IMR-90 (cell line): ENCODE results near the gene RAMP3. TPM values are rescaled to one million over a fixed set of nuclear protein-coding genes. Genes with fewer than 3 reads are reported as not detected.

ENCODE experiments used
- ATAC-seq: fragments of 200-7000 bp; cut with Tn5 transposase; 2 replicates; pipeline ENCODE4 v1.9.1; 2020; ENCODE audit warnings: low read depth, mild to moderate bottlenecking, moderate library complexity
- BruUV-seq: library from RNA; stranded (reverse); fragments of 400-500 nt; replicated peaks from 2 replicates; lab custom pipeline; 2021; lab: Mats Ljungman, UMichigan
- CTCF ChIA-PET: fragments of 300-600 bp; formaldehyde crosslinking; extraction: SDS; loops from one replicate; lab custom pipeline; 2021; ENCODE audit warnings: antibody characterized with exemption; lab: Yijun Ruan, JAX
- POLR2A ChIA-PET: fragments of 300-600 bp; sonication (Branson Sonifier 250); formaldehyde crosslinking; loops from one replicate; lab custom pipeline; 2022; ENCODE audit warnings: antibody characterized with exemption; ENCODE audit not compliant: unreplicated experiment; lab: Charles Lee
- DNase-seq: peaks from one replicate; pipeline ENCODE4 v3.0.0; 2013
- H2AFZ ChIP-seq: replicated peaks from 2 replicates; pipeline ENCODE3; 2013; ENCODE audit warnings: low read length, mild to moderate bottlenecking; ENCODE audit not compliant: poor library complexity
- H2AK5ac ChIP-seq: 2 replicates; pipeline ENCODE4 v1.6.1; 2013; ENCODE audit warnings: low read depth, low read length, inconsistent platforms
- H2AK9ac ChIP-seq: replicated peaks from 2 replicates; pipeline ENCODE3; 2013; ENCODE audit warnings: mild to moderate bottlenecking, low read depth, low read length, moderate library complexity; ENCODE audit not compliant: poor library complexity
- H2BK120ac ChIP-seq: 2 replicates; pipeline ENCODE4 v1.6.1; 2013; ENCODE audit warnings: low read depth, low read length, inconsistent platforms
- H2BK15ac ChIP-seq: 3 replicates; pipeline ENCODE4 v1.6.1; 2013; ENCODE audit warnings: low read depth, low read length, inconsistent platforms
- H2BK20ac ChIP-seq: 2 replicates; pipeline ENCODE4 v1.6.1; 2013; ENCODE audit warnings: low read depth, mild to moderate bottlenecking, inconsistent platforms, low read length, moderate library complexity
- H2BK5ac ChIP-seq: 2 replicates; pipeline ENCODE4 v1.6.1; 2013; ENCODE audit warnings: mild to moderate bottlenecking, low read depth, low read length, inconsistent platforms; ENCODE audit not compliant: poor library complexity, severe bottlenecking
- H3K14ac ChIP-seq: replicated peaks from 2 replicates; pipeline ENCODE4 v1.6.1; 2013; ENCODE audit warnings: low read depth, low read length, inconsistent platforms
- H3K18ac ChIP-seq: 2 replicates; pipeline ENCODE4 v1.6.1; 2013; ENCODE audit warnings: low read depth, low read length, control low read depth
- H3K23ac ChIP-seq: 2 replicates; pipeline ENCODE4 v1.6.1; 2013; ENCODE audit warnings: low read depth, low read length, inconsistent platforms
- H3K27ac ChIP-seq: 2 replicates; pipeline ENCODE4 v1.5.1; 2013; ENCODE audit warnings: mild to moderate bottlenecking, control low read depth, low read length; ENCODE audit not compliant: insufficient read depth
- H3K27me3 ChIP-seq: 2 replicates; pipeline ENCODE4 v1.6.1; 2013; ENCODE audit warnings: low read length; ENCODE audit not compliant: control insufficient read depth, insufficient read depth
- H3K36me3 ChIP-seq: 2 replicates; pipeline ENCODE4 v1.6.1; 2013; ENCODE audit warnings: low read length, mixed read lengths; ENCODE audit not compliant: control insufficient read depth, insufficient read depth
- H3K4ac ChIP-seq: 2 replicates; pipeline ENCODE4 v1.6.1; 2013; ENCODE audit warnings: low read depth, low read length, inconsistent platforms
- H3K4me1 ChIP-seq: 2 replicates; pipeline ENCODE4 v1.6.1; 2013; ENCODE audit warnings: low read length, mixed read lengths; ENCODE audit not compliant: control insufficient read depth, insufficient read depth
- H3K4me2 ChIP-seq: 2 replicates; pipeline ENCODE4 v1.6.1; 2013; ENCODE audit warnings: low read depth, mild to moderate bottlenecking, control low read depth, low read length, moderate library complexity
- H3K4me3 ChIP-seq: 2 replicates; pipeline ENCODE4 v1.5.1; 2013; ENCODE audit warnings: low read depth, mild to moderate bottlenecking, control low read depth, low read length, moderate library complexity; ENCODE audit not compliant: insufficient read depth
- H3K56ac ChIP-seq: 2 replicates; pipeline ENCODE4 v1.6.1; 2013; ENCODE audit warnings: low read length, inconsistent platforms; ENCODE audit not compliant: insufficient read depth; ENCODE audit errors: extremely low read depth
- H3K79me1 ChIP-seq, 2 experiments: 2 replicates each; pipeline ENCODE4 v1.6.1; 2013; ENCODE audit warnings: low read length in 2 of 2, inconsistent platforms in 1 of 2, low read depth in 1 of 2
- H3K9ac ChIP-seq: 2 replicates; pipeline ENCODE4 v1.6.1; 2013; ENCODE audit warnings: low read depth, low read length, control low read depth
- H3K9me1 ChIP-seq: 2 replicates; pipeline ENCODE4 v1.6.1; 2013; ENCODE audit warnings: low read length, inconsistent platforms; ENCODE audit not compliant: insufficient read depth
- H3K9me3 ChIP-seq: 2 replicates; pipeline ENCODE4 v1.6.1; 2013; ENCODE audit warnings: low read length; ENCODE audit not compliant: control insufficient read depth, insufficient read depth
- H4K20me1 ChIP-seq: 2 replicates; pipeline ENCODE4 v1.6.1; 2013; ENCODE audit warnings: low read length, inconsistent platforms; ENCODE audit not compliant: insufficient read depth
- H4K5ac ChIP-seq: 2 replicates; pipeline ENCODE4 v1.6.1; 2013; ENCODE audit warnings: mild to moderate bottlenecking, low read depth, low read length, control low read depth
- H4K8ac ChIP-seq, 2 experiments: 2 replicates each; pipeline ENCODE4 v1.6.1; 2013; ENCODE audit warnings: low read depth in 2 of 2, low read length in 2 of 2, control low read depth in 1 of 2, inconsistent platforms in 1 of 2
- H4K91ac ChIP-seq: 2 replicates; pipeline ENCODE4 v1.6.1; 2013; ENCODE audit warnings: low read depth, low read length, inconsistent platforms; ENCODE audit not compliant: insufficient read depth
- BHLHE40 ChIP-seq: fragments of 150-350 bp; IDR thresholded peaks from 2 replicates; pipeline ENCODE4 v1.6.1; 2016; ENCODE audit warnings: mild to moderate bottlenecking, low read depth, low read length
- CEBPB ChIP-seq: IDR thresholded peaks from 2 replicates; pipeline ENCODE4 v1.6.1; 2012; ENCODE audit warnings: low read depth, low read length, improper control_type of control experiment
- CHD1 ChIP-seq: IDR thresholded peaks from 2 replicates; pipeline ENCODE4 v1.6.1; 2012; ENCODE audit warnings: low read depth, low read length, improper control_type of control experiment
- FOS ChIP-seq: fragments of 150-350 bp; IDR thresholded peaks from 2 replicates; pipeline ENCODE4 v1.6.1; 2016; ENCODE audit warnings: low read depth, low read length
- MAFK ChIP-seq: IDR thresholded peaks from 2 replicates; pipeline ENCODE4 v1.6.1; 2012; ENCODE audit warnings: low read depth, low read length, improper control_type of control experiment
- MAZ ChIP-seq: IDR thresholded peaks from 2 replicates; pipeline ENCODE4 v1.6.1; 2012; ENCODE audit warnings: low read depth, mild to moderate bottlenecking, low read length, improper control_type of control experiment, moderate library complexity, borderline replicate concordance
- NFE2L2 ChIP-seq: fragments of 150-350 bp; IDR thresholded peaks from 2 replicates; pipeline ENCODE4 v1.6.1; 2016; ENCODE audit warnings: low read depth, mild to moderate bottlenecking, low read length
- POLR2A ChIP-seq: IDR thresholded peaks from 2 replicates; pipeline ENCODE4 v1.6.1; 2012; ENCODE audit warnings: mild to moderate bottlenecking, low read depth, low read length
- RAD21 ChIP-seq: IDR thresholded peaks from 2 replicates; pipeline ENCODE4 v1.6.1; 2012; ENCODE audit warnings: low read length, improper control_type of control experiment
- RCOR1 ChIP-seq: IDR thresholded peaks from 2 replicates; pipeline ENCODE4 v1.6.1; 2012; ENCODE audit warnings: mild to moderate bottlenecking, low read length, improper control_type of control experiment; ENCODE audit not compliant: insufficient replicate concordance
- SMC3 ChIP-seq: fragments of 150-350 bp; IDR thresholded peaks from 2 replicates; pipeline ENCODE4 v1.6.1; 2016; ENCODE audit warnings: low read depth, mild to moderate bottlenecking, antibody characterized with exemption, low read length, moderate library complexity
- WGBS, 2 experiments: methylation state at CpG; one replicate each; pipeline versions ENCODE4 v1.1.5 to v1.1.7; 2013; ENCODE audit warnings: missing lambda C conversion rate in 2 of 2; ENCODE audit not compliant: insufficient read length in 1 of 2; ENCODE audit errors: extremely low coverage in 2 of 2; 5-methylcytosine and 5-hydroxymethylcytosine counted together
- dilution Hi-C: fragments of 300-500 bp; cut with HindIII; formaldehyde crosslinking; loops from one replicate; pipeline ENCODE4 v1.14.3; 2018; ENCODE audit warnings: low sequenced_read_pairs; ENCODE audit not compliant: unreplicated experiment
- in situ Hi-C: fragments of 300-500 bp; cut with MboI; formaldehyde crosslinking; loops from 3 replicates; pipeline ENCODE4 v1.14.3; 2019; ENCODE audit warnings: low sequenced_read_pairs, inconsistent platforms, mixed read lengths
- intact Hi-C: fragments of 100-400 bp; cut with micrococcal nuclease; formaldehyde crosslinking; loops from 2 replicates; pipeline ENCODE4 v1.10.0; 2022
- polyA plus RNA-seq, 3 experiments: library from polyadenylated mRNA; depleted of rRNA; stranded (reverse); fragments of >200 nt; gene quantifications; 2 replicates each; pipeline ENCODE4 v1.2.3, GENCODE V29; 2012; ENCODE audit warnings: low replicate concordance in 1 of 3
- total RNA-seq: library from RNA; depleted of rRNA; stranded (reverse); fragments of >200 nt; gene quantifications from 2 replicates; pipeline ENCODE4 v1.2.3, GENCODE V29; 2012
- TF ChIP-seq, protein P1 (sequence below): fragments of 150-350 bp; IDR thresholded peaks from 2 replicates; pipeline ENCODE4 v1.6.1; 2016; ENCODE audit warnings: low read depth, mild to moderate bottlenecking, low read length, moderate library complexity, borderline replicate concordance
- TF ChIP-seq, protein P2 (sequence below): conservative IDR thresholded peaks from 2 replicates; pipeline ENCODE4 v1.5.1; 2012; ENCODE audit warnings: mild to moderate bottlenecking, low read depth, low read length, improper control_type of control experiment
- TF ChIP-seq, protein P3 (sequence below): fragments of 150-350 bp; IDR thresholded peaks from 2 replicates; pipeline ENCODE4 v1.6.1; 2017; ENCODE audit warnings: mild to moderate bottlenecking, antibody characterized with exemption, low read length, low read depth

Gene RAMP3
- total and polyA plus RNA-seq, 2 of the 4 experiments (the other 2 are of a cell fraction) = not detected

DNA sequence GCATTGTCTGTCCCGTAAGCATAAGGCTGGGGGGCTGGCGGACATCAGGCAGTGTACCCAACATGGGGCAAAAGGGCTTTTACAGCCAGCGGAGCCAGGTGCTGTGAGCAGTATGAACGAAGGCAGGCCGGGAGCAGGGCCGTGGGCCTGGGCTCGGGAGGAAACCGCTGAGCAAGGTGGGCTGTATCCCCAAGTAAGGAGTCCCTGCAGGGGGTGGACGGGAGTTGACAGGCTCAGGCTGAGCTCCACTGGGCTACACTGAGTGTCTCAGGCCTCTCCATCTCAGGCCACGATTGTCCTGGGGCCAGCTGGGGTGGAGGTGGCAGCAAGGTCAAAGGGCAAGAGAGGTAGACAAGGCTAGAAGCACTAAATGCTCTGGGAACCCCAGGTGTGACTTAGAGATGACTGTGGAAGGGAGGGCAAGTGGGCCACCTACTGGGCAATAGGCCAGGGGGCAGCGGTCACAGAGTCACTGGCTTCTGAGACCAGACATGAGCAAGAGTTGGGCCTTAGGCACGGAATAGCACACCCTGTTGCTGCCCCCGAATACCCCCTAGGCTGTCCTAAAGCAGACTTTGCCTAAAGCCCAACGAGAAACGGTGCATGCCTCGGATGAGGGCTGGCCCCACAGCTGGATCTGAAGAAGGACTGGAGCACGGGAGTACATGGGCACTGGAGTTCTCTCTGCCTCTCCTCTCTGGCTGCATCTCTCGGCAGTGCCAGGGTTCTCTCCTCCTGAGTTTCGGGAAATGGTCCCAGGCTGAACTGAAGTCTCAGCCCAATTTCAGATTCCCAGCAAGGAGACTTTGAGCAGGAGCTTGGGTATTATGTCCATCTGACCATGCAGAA is 10.8 kb upstream of the RAMP3 start:
- no peaks in the 10 kb centered on the region for H3K9me3 ChIP-seq
- POLR2A ChIA-PET = no interaction called here
- dilution Hi-C loops = no loop called here
- no peak overlapping the region for H2BK15ac ChIP-seq
- H2AK5ac ChIP-seq = no peak overlapping the region
- no peak for DNase-seq
- BruUV-seq = no TSS peak
- H3K9me1 ChIP-seq = no peaks in the 10 kb centered on the region
- H3K4me1 ChIP-seq = no peaks in the 10 kb centered on the region
- no peak overlapping the region for H3K18ac ChIP-seq
- no peak overlapping the region for H2BK20ac ChIP-seq
- peaks cover 64% of the 10 kb centered on the region for H3K27me3 ChIP-seq
- in situ Hi-C loops = no loop called here
- no peak overlapping the region for H3K56ac ChIP-seq
- H3K4ac ChIP-seq = no peak overlapping the region
- H3K4me2 ChIP-seq = no peak overlapping the region
- no peak overlapping the region for H2BK5ac ChIP-seq
- H3K23ac ChIP-seq = no peak overlapping the region
- H2AFZ ChIP-seq = no peak overlapping the region
- no peak overlapping the region for H4K5ac ChIP-seq
- TF ChIP-seq, protein P1, sequence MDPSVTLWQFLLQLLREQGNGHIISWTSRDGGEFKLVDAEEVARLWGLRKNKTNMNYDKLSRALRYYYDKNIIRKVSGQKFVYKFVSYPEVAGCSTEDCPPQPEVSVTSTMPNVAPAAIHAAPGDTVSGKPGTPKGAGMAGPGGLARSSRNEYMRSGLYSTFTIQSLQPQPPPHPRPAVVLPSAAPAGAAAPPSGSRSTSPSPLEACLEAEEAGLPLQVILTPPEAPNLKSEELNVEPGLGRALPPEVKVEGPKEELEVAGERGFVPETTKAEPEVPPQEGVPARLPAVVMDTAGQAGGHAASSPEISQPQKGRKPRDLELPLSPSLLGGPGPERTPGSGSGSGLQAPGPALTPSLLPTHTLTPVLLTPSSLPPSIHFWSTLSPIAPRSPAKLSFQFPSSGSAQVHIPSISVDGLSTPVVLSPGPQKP = no peak
- TF ChIP-seq POLR2A = no peak
- no peak for TF ChIP-seq BHLHE40
- TF ChIP-seq RCOR1 = no peak
- TF ChIP-seq MAFK = no peak
- TF ChIP-seq, protein P2, sequence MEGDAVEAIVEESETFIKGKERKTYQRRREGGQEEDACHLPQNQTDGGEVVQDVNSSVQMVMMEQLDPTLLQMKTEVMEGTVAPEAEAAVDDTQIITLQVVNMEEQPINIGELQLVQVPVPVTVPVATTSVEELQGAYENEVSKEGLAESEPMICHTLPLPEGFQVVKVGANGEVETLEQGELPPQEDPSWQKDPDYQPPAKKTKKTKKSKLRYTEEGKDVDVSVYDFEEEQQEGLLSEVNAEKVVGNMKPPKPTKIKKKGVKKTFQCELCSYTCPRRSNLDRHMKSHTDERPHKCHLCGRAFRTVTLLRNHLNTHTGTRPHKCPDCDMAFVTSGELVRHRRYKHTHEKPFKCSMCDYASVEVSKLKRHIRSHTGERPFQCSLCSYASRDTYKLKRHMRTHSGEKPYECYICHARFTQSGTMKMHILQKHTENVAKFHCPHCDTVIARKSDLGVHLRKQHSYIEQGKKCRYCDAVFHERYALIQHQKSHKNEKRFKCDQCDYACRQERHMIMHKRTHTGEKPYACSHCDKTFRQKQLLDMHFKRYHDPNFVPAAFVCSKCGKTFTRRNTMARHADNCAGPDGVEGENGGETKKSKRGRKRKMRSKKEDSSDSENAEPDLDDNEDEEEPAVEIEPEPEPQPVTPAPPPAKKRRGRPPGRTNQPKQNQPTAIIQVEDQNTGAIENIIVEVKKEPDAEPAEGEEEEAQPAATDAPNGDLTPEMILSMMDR = no peak
- no peak for TF ChIP-seq SMC3
- TF ChIP-seq RAD21 = no peak
- no peak for TF ChIP-seq CHD1
- TF ChIP-seq, protein P3, sequence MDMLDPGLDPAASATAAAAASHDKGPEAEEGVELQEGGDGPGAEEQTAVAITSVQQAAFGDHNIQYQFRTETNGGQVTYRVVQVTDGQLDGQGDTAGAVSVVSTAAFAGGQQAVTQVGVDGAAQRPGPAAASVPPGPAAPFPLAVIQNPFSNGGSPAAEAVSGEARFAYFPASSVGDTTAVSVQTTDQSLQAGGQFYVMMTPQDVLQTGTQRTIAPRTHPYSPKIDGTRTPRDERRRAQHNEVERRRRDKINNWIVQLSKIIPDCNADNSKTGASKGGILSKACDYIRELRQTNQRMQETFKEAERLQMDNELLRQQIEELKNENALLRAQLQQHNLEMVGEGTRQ = no peak
- TF ChIP-seq CEBPB = no peak
- TF ChIP-seq NFE2L2 = no peak
- no peak for TF ChIP-seq MAZ
- TF ChIP-seq FOS = no peak
- WGBS, 2 experiments = 86% methylated on average over 6 of the region's 19 CpGs; no CpG with 5 or more reads in 1 of the 2 experiments
- ATAC-seq = no peak
- H3K27ac ChIP-seq = no peak overlapping the region
- intact Hi-C loops = no loop called here
- H3K36me3 ChIP-seq = no peaks in the 10 kb centered on the region
- H3K14ac ChIP-seq = no peak overlapping the region
- peak overlapping the region; percentile 55 for H2AK9ac ChIP-seq
- H3K4me3 ChIP-seq = no peak overlapping the region
- CTCF ChIA-PET = no interaction called here
- H3K79me1 ChIP-seq = no peaks in the 10 kb centered on the region
- no peak overlapping the region for H4K8ac ChIP-seq
- no peaks in the 10 kb centered on the region for H4K20me1 ChIP-seq
- no peak overlapping the region for H2BK120ac ChIP-seq
- no peak overlapping the region for H4K91ac ChIP-seq
- H3K9ac ChIP-seq = no peak overlapping the region
